ENCODE measurements around the gene HERC5.

HERC5 gene

GRCh38 chr4:88456670-88457306 is at the start of gene HERC5:
Gene HERC5, plus strand, starts transcription at chr4:88457119. Its CDS starts 151 bp downstream, at chr4:88457270.
- Histone ChIP-seq H3K4me1 (ENCODE audit: control insufficient read depth in 2 of 2, insufficient read depth in 2 of 2, low read length in 2 of 2) (no peaks in the 10 kb centered on the region), H3K36me3 (ENCODE audit: control insufficient read depth in 2 of 2, insufficient read depth in 2 of 2, low read length in 2 of 2) (no peaks in the 10 kb centered on the region), H3K27me3 (ENCODE audit: control insufficient read depth in 2 of 2, insufficient read depth in 2 of 2, low read length in 2 of 2) (peaks cover 0 to 6% of the 10 kb centered on the region in 2 donors), H3K4me3 (ENCODE audit: low read length in 2 of 2) (peak within 1 kb of the TSS; percentile 86), H3K27ac (ENCODE audit: low read depth in 2 of 2, low read length in 2 of 2) (peak within 1 kb of the TSS; percentile 52 to 53), H3K9ac (ENCODE audit: low read depth in 1 of 2, low read length in 2 of 2) (peak within 1 kb of the TSS; percentile 24 to 70), H3K9me3 (ENCODE audit: control insufficient read depth in 2 of 2, low read length in 2 of 2) (no peaks in the 10 kb centered on the region)

- no peak overlapping the region for H3K4me3 ChIP-seq (ENCODE audit: low read length in 2 of 2)
- H3K4me1 ChIP-seq (ENCODE audit: control insufficient read depth in 2 of 2, insufficient read depth in 2 of 2, low read length in 2 of 2): no peaks in the 10 kb centered on the region
- no peak overlapping the region for H3K27ac ChIP-seq (ENCODE audit: low read depth in 2 of 2, low read length in 2 of 2)
- H3K9ac ChIP-seq (ENCODE audit: low read depth in 1 of 2, low read length in 2 of 2): no peak overlapping the region
- H3K9me3 ChIP-seq (ENCODE audit: control insufficient read depth in 2 of 2, low read length in 2 of 2): no peaks in the 10 kb centered on the region
- peaks cover 2 to 4% of the 10 kb centered on the region in 2 donors for H3K36me3 ChIP-seq (ENCODE audit: control insufficient read depth in 2 of 2, insufficient read depth in 2 of 2, low read length in 2 of 2)
- no peaks in the 10 kb centered on the region for H3K27me3 ChIP-seq (ENCODE audit: control insufficient read depth in 2 of 2, insufficient read depth in 2 of 2, low read length in 2 of 2)
These were observed 47.7 kb upstream of the HERC5 start for GRCh38 chr4:88409206-88409605.

DNA sequence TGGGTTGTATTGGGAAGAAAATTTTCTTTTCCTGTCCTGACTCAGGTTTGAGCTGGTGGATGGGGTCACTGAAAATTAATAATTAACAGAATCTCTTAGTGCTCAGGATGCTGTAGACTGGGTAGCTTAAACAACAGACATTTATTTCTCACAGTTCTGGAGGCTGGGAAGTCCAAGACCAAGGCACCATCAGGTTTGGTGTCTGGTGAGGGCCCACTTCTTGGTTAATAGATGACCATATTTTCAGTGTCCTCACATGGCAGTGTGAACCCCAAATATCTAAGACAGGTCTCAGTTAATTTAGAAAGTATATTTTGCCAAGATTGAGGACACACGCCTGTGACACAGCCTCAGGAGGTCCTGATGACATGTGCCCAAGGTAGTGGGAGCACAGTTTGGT is 47.1 kb upstream of the HERC5 start:
- no peaks in the 10 kb centered on the region for H3K9me3 ChIP-seq (ENCODE audit: control insufficient read depth in 2 of 2, low read length in 2 of 2)
- no peak overlapping the region for H3K9ac ChIP-seq (ENCODE audit: low read depth in 1 of 2, low read length in 2 of 2)
- H3K27ac ChIP-seq (ENCODE audit: low read depth in 2 of 2, low read length in 2 of 2): no peak overlapping the region
- no peaks in the 10 kb centered on the region for H3K27me3 ChIP-seq (ENCODE audit: control insufficient read depth in 2 of 2, insufficient read depth in 2 of 2, low read length in 2 of 2)
- H3K4me3 ChIP-seq (ENCODE audit: low read length in 2 of 2): no peak overlapping the region
- peaks cover 2 to 4% of the 10 kb centered on the region in 2 donors for H3K36me3 ChIP-seq (ENCODE audit: control insufficient read depth in 2 of 2, insufficient read depth in 2 of 2, low read length in 2 of 2)
- H3K4me1 ChIP-seq (ENCODE audit: control insufficient read depth in 2 of 2, insufficient read depth in 2 of 2, low read length in 2 of 2): no peaks in the 10 kb centered on the region

DNA sequence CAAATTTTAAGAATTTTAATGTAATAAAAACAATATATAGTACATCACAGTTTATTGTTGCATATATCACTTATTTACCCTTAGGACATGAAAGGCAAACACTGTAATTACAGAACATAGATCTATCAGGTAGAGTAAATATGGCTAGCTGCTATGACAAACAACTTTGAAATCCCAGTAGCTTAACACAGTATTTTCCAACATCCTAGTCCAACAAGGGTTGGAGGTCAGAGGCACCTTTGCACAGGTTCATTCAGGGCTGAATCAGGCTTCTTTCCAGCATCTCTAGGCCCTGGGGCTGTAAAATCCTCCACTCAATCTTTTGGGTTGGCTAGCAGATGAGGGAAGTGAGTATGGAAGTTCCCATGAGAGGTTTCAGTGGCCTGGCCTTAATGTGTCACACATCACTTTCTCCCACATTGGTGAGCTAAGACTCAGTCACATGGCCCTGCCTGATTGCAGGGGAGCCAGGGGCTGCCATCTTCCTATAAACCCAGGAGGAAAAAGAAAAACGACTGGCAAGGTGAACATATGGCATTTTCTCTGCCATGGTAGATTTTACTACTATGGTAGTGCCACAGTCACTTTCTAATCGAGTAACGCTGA is 45.3 kb upstream of the HERC5 start:
- Histone ChIP-seq H3K9ac (ENCODE audit: low read depth in 1 of 2, low read length in 2 of 2) (no peak overlapping the region), H3K9me3 (ENCODE audit: control insufficient read depth in 2 of 2, low read length in 2 of 2) (no peaks in the 10 kb centered on the region), H3K27ac (ENCODE audit: low read depth in 2 of 2, low read length in 2 of 2) (no peak overlapping the region), H3K36me3 (ENCODE audit: control insufficient read depth in 2 of 2, insufficient read depth in 2 of 2, low read length in 2 of 2) (peaks cover 0 to 7% of the 10 kb centered on the region in 2 donors), H3K4me3 (ENCODE audit: low read length in 2 of 2) (no peak overlapping the region), H3K27me3 (ENCODE audit: control insufficient read depth in 2 of 2, insufficient read depth in 2 of 2, low read length in 2 of 2) (no peaks in the 10 kb centered on the region), H3K4me1 (ENCODE audit: control insufficient read depth in 2 of 2, insufficient read depth in 2 of 2, low read length in 2 of 2) (no peaks in the 10 kb centered on the region)

GRCh38 chr4:88413801-88414200 is 43.1 kb upstream of the HERC5 start:
- no peaks in the 10 kb centered on the region for H3K27me3 ChIP-seq (ENCODE audit: control insufficient read depth in 2 of 2, insufficient read depth in 2 of 2, low read length in 2 of 2)
- H3K4me3 ChIP-seq (ENCODE audit: low read length in 2 of 2): no peak overlapping the region
- H3K27ac ChIP-seq (ENCODE audit: low read depth in 2 of 2, low read length in 2 of 2): no peak overlapping the region
- no peaks in the 10 kb centered on the region for H3K4me1 ChIP-seq (ENCODE audit: control insufficient read depth in 2 of 2, insufficient read depth in 2 of 2, low read length in 2 of 2)
- H3K36me3 ChIP-seq (ENCODE audit: control insufficient read depth in 2 of 2, insufficient read depth in 2 of 2, low read length in 2 of 2): peaks cover 0 to 7% of the 10 kb centered on the region in 2 donors
- no peak overlapping the region for H3K9ac ChIP-seq (ENCODE audit: low read depth in 1 of 2, low read length in 2 of 2)
- no peaks in the 10 kb centered on the region for H3K9me3 ChIP-seq (ENCODE audit: control insufficient read depth in 2 of 2, low read length in 2 of 2)

DNA sequence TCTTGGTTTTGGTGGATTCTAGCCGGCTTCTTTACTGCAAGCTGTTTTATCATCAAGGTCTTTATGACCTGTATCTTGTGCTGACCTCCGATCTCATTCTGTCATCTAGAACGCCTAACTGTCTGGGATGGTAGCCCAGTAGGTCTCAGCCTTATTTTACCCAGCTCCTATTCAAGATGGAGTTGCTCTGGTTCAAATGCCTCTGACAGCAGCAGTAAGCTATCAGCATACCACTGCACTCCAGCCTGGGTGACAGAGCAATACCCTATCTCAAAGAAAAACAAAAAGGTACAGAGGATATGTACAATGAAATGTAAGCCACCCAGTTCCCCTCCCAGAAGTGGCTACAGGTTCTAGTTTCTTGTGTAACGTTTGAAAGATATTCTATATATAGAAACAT is 42.2 kb upstream of the HERC5 start:
- Histone ChIP-seq H3K4me1 (ENCODE audit: control insufficient read depth in 2 of 2, insufficient read depth in 2 of 2, low read length in 2 of 2) (no peaks in the 10 kb centered on the region), H3K36me3 (ENCODE audit: control insufficient read depth in 2 of 2, insufficient read depth in 2 of 2, low read length in 2 of 2) (peaks cover 0 to 7% of the 10 kb centered on the region in 2 donors), H3K9me3 (ENCODE audit: control insufficient read depth in 2 of 2, low read length in 2 of 2) (no peaks in the 10 kb centered on the region), H3K27ac (ENCODE audit: low read depth in 2 of 2, low read length in 2 of 2) (no peak overlapping the region), H3K27me3 (ENCODE audit: control insufficient read depth in 2 of 2, insufficient read depth in 2 of 2, low read length in 2 of 2) (no peaks in the 10 kb centered on the region), H3K4me3 (ENCODE audit: low read length in 2 of 2) (no peak overlapping the region), H3K9ac (ENCODE audit: low read depth in 1 of 2, low read length in 2 of 2) (no peak overlapping the region)

GRCh38 chr4:88415982-88416381 is 40.9 kb upstream of the HERC5 start:
- H3K9me3 ChIP-seq (ENCODE audit: control insufficient read depth in 2 of 2, low read length in 2 of 2): no peaks in the 10 kb centered on the region
- H3K27ac ChIP-seq (ENCODE audit: low read depth in 2 of 2, low read length in 2 of 2): no peak overlapping the region
- H3K9ac ChIP-seq (ENCODE audit: low read depth in 1 of 2, low read length in 2 of 2): no peak overlapping the region
- no peaks in the 10 kb centered on the region for H3K4me1 ChIP-seq (ENCODE audit: control insufficient read depth in 2 of 2, insufficient read depth in 2 of 2, low read length in 2 of 2)
- H3K27me3 ChIP-seq (ENCODE audit: control insufficient read depth in 2 of 2, insufficient read depth in 2 of 2, low read length in 2 of 2): no peaks in the 10 kb centered on the region
- peaks cover 0 to 7% of the 10 kb centered on the region in 2 donors for H3K36me3 ChIP-seq (ENCODE audit: control insufficient read depth in 2 of 2, insufficient read depth in 2 of 2, low read length in 2 of 2)
- no peak overlapping the region for H3K4me3 ChIP-seq (ENCODE audit: low read length in 2 of 2)

GRCh38 chr4:88418411-88418810 is 38.5 kb upstream of the HERC5 start:
- Histone ChIP-seq H3K9me3 (ENCODE audit: control insufficient read depth in 2 of 2, low read length in 2 of 2) (no peaks in the 10 kb centered on the region), H3K36me3 (ENCODE audit: control insufficient read depth in 2 of 2, insufficient read depth in 2 of 2, low read length in 2 of 2) (peaks cover 0 to 3% of the 10 kb centered on the region in 2 donors), H3K27me3 (ENCODE audit: control insufficient read depth in 2 of 2, insufficient read depth in 2 of 2, low read length in 2 of 2) (no peaks in the 10 kb centered on the region), H3K4me3 (ENCODE audit: low read length in 2 of 2) (no peak overlapping the region), H3K4me1 (ENCODE audit: control insufficient read depth in 2 of 2, insufficient read depth in 2 of 2, low read length in 2 of 2) (no peaks in the 10 kb centered on the region), H3K9ac (ENCODE audit: low read depth in 1 of 2, low read length in 2 of 2) (no peak overlapping the region), H3K27ac (ENCODE audit: low read depth in 2 of 2, low read length in 2 of 2) (no peak overlapping the region)

DNA sequence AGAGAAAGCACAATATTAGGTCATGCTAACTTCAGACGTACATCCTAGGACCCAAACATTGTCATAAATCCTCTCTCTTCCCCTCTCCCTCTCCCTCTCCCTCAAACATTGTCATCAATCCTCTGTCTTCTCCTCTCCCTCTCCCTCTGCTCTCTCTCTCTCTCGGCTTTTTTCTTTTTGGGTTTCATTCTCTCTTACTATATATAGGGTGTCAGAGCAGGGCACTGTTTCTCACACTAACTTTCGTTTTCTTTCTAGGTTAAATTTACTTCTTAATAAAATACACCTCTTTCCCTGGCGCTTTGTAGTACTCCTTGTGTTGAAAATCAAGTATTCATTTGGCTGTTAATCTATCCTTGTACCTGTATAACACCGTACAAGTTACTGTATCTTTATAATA is 37.0 kb upstream of the HERC5 start:
- Histone ChIP-seq H3K4me1 (ENCODE audit: control insufficient read depth in 2 of 2, insufficient read depth in 2 of 2, low read length in 2 of 2) (no peaks in the 10 kb centered on the region), H3K4me3 (ENCODE audit: low read length in 2 of 2) (no peak overlapping the region), H3K36me3 (ENCODE audit: control insufficient read depth in 2 of 2, insufficient read depth in 2 of 2, low read length in 2 of 2) (peaks cover 0 to 3% of the 10 kb centered on the region in 2 donors), H3K9ac (ENCODE audit: low read depth in 1 of 2, low read length in 2 of 2) (no peak overlapping the region), H3K27me3 (ENCODE audit: control insufficient read depth in 2 of 2, insufficient read depth in 2 of 2, low read length in 2 of 2) (no peaks in the 10 kb centered on the region), H3K27ac (ENCODE audit: low read depth in 2 of 2, low read length in 2 of 2) (no peak overlapping the region), H3K9me3 (ENCODE audit: control insufficient read depth in 2 of 2, low read length in 2 of 2) (no peaks in the 10 kb centered on the region)

DNA sequence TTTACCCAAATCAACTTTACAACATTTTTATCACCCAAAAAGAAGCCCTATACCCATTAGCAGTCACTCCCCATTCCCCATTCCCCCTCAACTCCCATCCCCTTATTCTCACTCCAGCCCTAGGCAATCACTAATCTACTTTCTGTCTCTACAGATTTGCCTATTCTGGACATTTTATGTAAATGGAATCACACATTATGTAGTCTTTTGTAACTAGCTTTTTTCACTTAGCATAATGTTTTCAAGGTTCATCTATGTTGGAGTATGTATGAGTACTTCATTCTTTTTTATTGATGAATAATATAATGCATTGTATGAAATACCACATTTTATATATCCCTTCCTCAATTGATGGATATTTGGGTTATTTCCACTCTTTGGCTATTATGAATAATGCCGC is 36.1 kb upstream of the HERC5 start:
- Histone ChIP-seq H3K27me3 (ENCODE audit: control insufficient read depth in 2 of 2, insufficient read depth in 2 of 2, low read length in 2 of 2) (no peaks in the 10 kb centered on the region), H3K27ac (ENCODE audit: low read depth in 2 of 2, low read length in 2 of 2) (no peak overlapping the region), H3K9ac (ENCODE audit: low read depth in 1 of 2, low read length in 2 of 2) (no peak overlapping the region), H3K4me1 (ENCODE audit: control insufficient read depth in 2 of 2, insufficient read depth in 2 of 2, low read length in 2 of 2) (no peaks in the 10 kb centered on the region), H3K36me3 (ENCODE audit: control insufficient read depth in 2 of 2, insufficient read depth in 2 of 2, low read length in 2 of 2) (peaks cover 0 to 3% of the 10 kb centered on the region in 2 donors), H3K4me3 (ENCODE audit: low read length in 2 of 2) (no peak overlapping the region), H3K9me3 (ENCODE audit: control insufficient read depth in 2 of 2, low read length in 2 of 2) (no peaks in the 10 kb centered on the region)

All from mucosa of rectum (tissue), 2 donors.